ENCODE measurements around the gene WDR70. TPM values are rescaled to one million over a fixed set of nuclear protein-coding genes. Genes with fewer than 3 reads are reported as not detected.
"Not testable (repeated sequence)": the region's sequence is repeated elsewhere in the genome, so short reads cannot be mapped to it uniquely, and the experiment has no call there.

Gene WDR70
- total RNA-seq, 2 donors from 2014 or later = 25.9 to 27.0 TPM

- Histone ChIP-seq H3K27ac (peak within 1 kb of the TSS; percentile 20 to 84 (median 62)), H3K36me3 (replicated peaks in 1 of 2; ENCODE audit: insufficient read depth in 1 of 2, low read depth in 2 of 2) (no peaks in the 10 kb centered on the region), H3K9me3 (no peaks in the 10 kb centered on the region), H3K4me3 (peak within 1 kb of the TSS; percentile 80 to 96), H3K4me1 (peaks cover 21% of the 10 kb centered on the region), H3K27me3 (no peaks in the 10 kb centered on the region)
- TF ChIP-seq POLR2A (IDR thresholded peaks at IDR 0.05) (peak in 2 of 3 donors; percentile 80 to 84), CTCF (IDR thresholded peaks at IDR 0.05) (peak in 3 of 7 experiments; percentile 29 to 44 (median 32))
- WGBS, 2 donors = 0 to 1% methylated on average over 48 to 49 of the region's 49 CpGs
- DNase-seq (peak; percentile 86 to 93 (median 89)), ATAC-seq (peak; percentile 97)
- intact Hi-C loops (cut with DNase I) = no loop called here
Observed at GRCh38 chr5:37370864-37371726, 8.0 kb upstream of the WDR70 start, which contains the start of gene NUP155. TSS of gene NUP155 (minus strand) at chr5:37371106. CDS start at chr5:37370977, 129 bp downstream.

GRCh38 chr5:37375091-37375490, 4.0 kb upstream of the WDR70 start:
- ATAC-seq = no peak

GRCh38 chr5:37378066-37378465, 1.1 kb upstream of the WDR70 start:
- intact Hi-C loops (cut with DNase I); DNase-seq; H3K4me3 ChIP-seq; H3K27ac ChIP-seq; H3K9me3 ChIP-seq; ATAC-seq; H3K27me3 ChIP-seq; H3K36me3 ChIP-seq (replicated peaks in 1 of 2; ENCODE audit: insufficient read depth in 1 of 2, low read depth in 2 of 2); H3K4me1 ChIP-seq: not testable (repeated sequence)
- 82 to 85% methylated on average over 12 of the region's 12 CpGs for WGBS, 2 donors

More at GRCh38 chr5:37375091-37375490, 4.0 kb upstream of the WDR70 start:
- no peak overlapping the region for H3K4me3 ChIP-seq
- DNase-seq = no peak
- no peaks in the 10 kb centered on the region for H3K36me3 ChIP-seq (replicated peaks in 1 of 2; ENCODE audit: insufficient read depth in 1 of 2, low read depth in 2 of 2)
- H3K4me1 ChIP-seq = peaks cover 4% of the 10 kb centered on the region
- intact Hi-C loops (cut with DNase I) = no loop called here
- H3K27ac ChIP-seq = no peak overlapping the region
- no peak for TF ChIP-seq CTCF (IDR thresholded peaks at IDR 0.05)
- TF ChIP-seq POLR2A (IDR thresholded peaks at IDR 0.05) = no peak
- no peaks in the 10 kb centered on the region for H3K9me3 ChIP-seq
- H3K27me3 ChIP-seq = no peaks in the 10 kb centered on the region
- WGBS, 2 donors = 63 to 67% methylated on average over 3 of the region's 3 CpGs

GRCh38 chr5:37391591-37391990, 12.5 kb downstream of the WDR70 start:
- DNase-seq = no peak
- intact Hi-C loops (cut with DNase I) = no loop called here
- Histone ChIP-seq H3K27ac (no peak overlapping the region), H3K9me3 (no peaks in the 10 kb centered on the region), H3K36me3 (replicated peaks in 1 of 2; ENCODE audit: insufficient read depth in 1 of 2, low read depth in 2 of 2) (peaks cover 10 to 11% of the 10 kb centered on the region in 2 donors), H3K4me3 (no peak overlapping the region), H3K4me1 (no peaks in the 10 kb centered on the region), H3K27me3 (no peaks in the 10 kb centered on the region)
- ATAC-seq = no peak
- TF ChIP-seq CTCF (IDR thresholded peaks at IDR 0.05) = no peak
- no peak for TF ChIP-seq POLR2A (IDR thresholded peaks at IDR 0.05)
- WGBS, 2 donors = 69 to 75% methylated on average over 3 of the region's 3 CpGs

- Histone ChIP-seq H3K4me3 (no peak overlapping the region), H3K36me3 (replicated peaks in 1 of 2; ENCODE audit: insufficient read depth in 1 of 2, low read depth in 2 of 2) (peaks cover 10 to 14% of the 10 kb centered on the region in 2 donors)
- intact Hi-C loops (cut with DNase I) = no loop called here
Observed at GRCh38 chr5:37396352-37396751, 17.2 kb downstream of the WDR70 start.

More at GRCh38 chr5:37396352-37396751, 17.2 kb downstream of the WDR70 start:
- DNase-seq (no peak), ATAC-seq (no peak)
- no peak for TF ChIP-seq POLR2A (IDR thresholded peaks at IDR 0.05)
- TF ChIP-seq CTCF (IDR thresholded peaks at IDR 0.05) = no peak
- no peaks in the 10 kb centered on the region for H3K9me3 ChIP-seq
- H3K4me1 ChIP-seq = no peaks in the 10 kb centered on the region
- H3K27ac ChIP-seq = no peak overlapping the region
- WGBS, 2 donors = 87 to 89% methylated on average over 5 of the region's 5 CpGs
- H3K27me3 ChIP-seq = no peaks in the 10 kb centered on the region
